Activated T-cell treated with anti-CD3 and anti-CD28 coated beads, Interleukin-2, amount 50 U/mL, for 48 hours (primary cell): Measurements from ENCODE around the gene ASCC2.
A peak's percentile ranks its signal among the peaks of the same experiment; 100 is the strongest.
"Not testable (repeated sequence)": the region's sequence is repeated elsewhere in the genome, so short reads cannot be mapped to it uniquely, and the experiment has no call there.

Experiments
- DNase-seq, 2 experiments: peaks; one replicate each; pipeline ENCODE4 v3.0.0-alpha.2; 2020

ASCC2 gene

GRCh38 chr22:29837741-29838598 is at the start of gene ASCC2:
TSS of gene ASCC2 (minus strand) at chr22:29838274. CDS start at chr22:29832325, 5,949 bp downstream.
- peak; percentile 99 for DNase-seq

- DNase-seq = no peak
These were observed 49.3 kb upstream of the ASCC2 start for GRCh38 chr22:29887358-29887757.

- DNase-seq = no peak
These were observed 48.5 kb upstream of the ASCC2 start for GRCh38 chr22:29886596-29886995.

- DNase-seq = no peak
These were observed 47.5 kb upstream of the ASCC2 start for GRCh38 chr22:29885610-29886009.

- DNase-seq = no peak
These were observed 45.7 kb upstream of the ASCC2 start for GRCh38 chr22:29883775-29884097.

GRCh38 chr22:29883045-29883774 is 45.1 kb upstream of the ASCC2 start, which contains the start of gene MTMR3:
TSS of gene MTMR3 (plus strand) at chr22:29883174. CDS start at chr22:29971060, 87,886 bp downstream.
- DNase-seq = peak; percentile 97 to 98

- DNase-seq = no peak
These were observed 44.6 kb upstream of the ASCC2 start for GRCh38 chr22:29882716-29883044.

GRCh38 chr22:29879753-29880152 is 41.7 kb upstream of the ASCC2 start:
- peak in 1 of 2 experiments; percentile 32 for DNase-seq

GRCh38 chr22:29877620-29878019 is 39.5 kb upstream of the ASCC2 start:
- no peak for DNase-seq

- DNase-seq = no peak
These were observed 35.9 kb upstream of the ASCC2 start for GRCh38 chr22:29873943-29874342.

GRCh38 chr22:29872989-29873388 is 34.9 kb upstream of the ASCC2 start:
- DNase-seq = no peak

GRCh38 chr22:29872144-29872893 is 34.2 kb upstream of the ASCC2 start:
- DNase-seq = no peak

GRCh38 chr22:29871684-29872083 is 33.6 kb upstream of the ASCC2 start:
- no peak for DNase-seq

- no peak for DNase-seq
These were observed 32.5 kb upstream of the ASCC2 start for GRCh38 chr22:29870574-29870973.

- no peak for DNase-seq
These were observed 29.8 kb upstream of the ASCC2 start for GRCh38 chr22:29867851-29868250.

- no peak for DNase-seq
These were observed 29.2 kb upstream of the ASCC2 start for GRCh38 chr22:29867260-29867659.

- DNase-seq = not testable (repeated sequence)
These were observed 27.5 kb upstream of the ASCC2 start for GRCh38 chr22:29865572-29865971.

GRCh38 chr22:29861672-29862297 is 23.7 kb upstream of the ASCC2 start:
- DNase-seq = no peak

- no peak for DNase-seq
These were observed 22.1 kb upstream of the ASCC2 start for GRCh38 chr22:29860006-29860766.

GRCh38 chr22:29859030-29859429 is 21.0 kb upstream of the ASCC2 start:
- DNase-seq = not testable (repeated sequence)

- no peak for DNase-seq
These were observed 18.4 kb upstream of the ASCC2 start for GRCh38 chr22:29856496-29856895.

GRCh38 chr22:29855611-29856181 is 17.6 kb upstream of the ASCC2 start:
- DNase-seq = no peak
